Activated T-cell treated with anti-CD3 and anti-CD28 coated beads, Interleukin-2, amount 50 U/mL, for 1 hour (primary cell): ENCODE data around the gene SPEN.
"Not testable (repeated sequence)": the region's sequence is repeated elsewhere in the genome, so short reads cannot be mapped to it uniquely, and the experiment has no call there.

ENCODE experiments used
- DNase-seq: peaks from one replicate; pipeline ENCODE4 v3.0.0-alpha.2; 2020

The SPEN gene

GRCh38 chr1:15856888-15857287, 9.4 kb downstream of the SPEN start:
- DNase-seq, result no peak

- DNase-seq, result no peak
Measured at GRCh38 chr1:15858069-15858670, 10.7 kb downstream of the SPEN start.

GRCh38 chr1:15858672-15859372, 11.3 kb downstream of the SPEN start:
- no peak for DNase-seq

- DNase-seq, result no peak
Measured at GRCh38 chr1:15863156-15863901, 15.8 kb downstream of the SPEN start.

GRCh38 chr1:15866721-15867201, 19.3 kb downstream of the SPEN start:
- no peak for DNase-seq

GRCh38 chr1:15867288-15867687, 19.8 kb downstream of the SPEN start:
- DNase-seq, result no peak

GRCh38 chr1:15869413-15869812, 21.9 kb downstream of the SPEN start:
- DNase-seq, result no peak

- no peak for DNase-seq
Measured at GRCh38 chr1:15870421-15870820, 22.9 kb downstream of the SPEN start.

- DNase-seq, result no peak
Measured at GRCh38 chr1:15874471-15874870, 27.0 kb downstream of the SPEN start.

- no peak for DNase-seq
Measured at GRCh38 chr1:15876357-15877055, 29.0 kb downstream of the SPEN start.

- no peak for DNase-seq
Measured at GRCh38 chr1:15881961-15882360, 34.5 kb downstream of the SPEN start.

- DNase-seq, result no peak
Measured at GRCh38 chr1:15882665-15883064, 35.2 kb downstream of the SPEN start.

- DNase-seq, result no peak
Measured at GRCh38 chr1:15883326-15883725, 35.8 kb downstream of the SPEN start.

GRCh38 chr1:15884477-15884876, 37.0 kb downstream of the SPEN start:
- no peak for DNase-seq

GRCh38 chr1:15885269-15885668, 37.8 kb downstream of the SPEN start:
- DNase-seq, result no peak

GRCh38 chr1:15885701-15886610, 38.4 kb downstream of the SPEN start:
- DNase-seq, result peak; percentile 28

GRCh38 chr1:15886611-15887167, 39.2 kb downstream of the SPEN start:
- DNase-seq, result no peak

GRCh38 chr1:15892857-15893599, 45.5 kb downstream of the SPEN start:
- DNase-seq, result not testable (repeated sequence)

GRCh38 chr1:15895233-15895632, 47.7 kb downstream of the SPEN start:
- no peak for DNase-seq

GRCh38 chr1:15896841-15897610, 49.5 kb downstream of the SPEN start:
- DNase-seq, result not testable (repeated sequence)
